Hepatocyte (in vitro differentiated cells): ENCODE results near the gene MAGI2. TPM values are rescaled to one million over a fixed set of nuclear protein-coding genes. Genes with fewer than 3 reads are reported as not detected.

ENCODE experiments used
- DNase-seq: peaks from one replicate; pipeline ENCODE4 v3.0.0-alpha.2; 2016; ENCODE audit warnings: low spot score
- H2AFZ ChIP-seq: fragments of 200-600 bp; sonication (generic); 2 replicates; pipeline ENCODE4 v1.6.0; 2016; ENCODE audit warnings: antibody characterized with exemption, mild to moderate bottlenecking
- H3K27ac ChIP-seq: fragments of 200-600 bp; sonication (generic); 2 replicates; pipeline ENCODE4 v1.5.1; 2016; ENCODE audit warnings: mild to moderate bottlenecking
- H3K27me3 ChIP-seq: fragments of 200-600 bp; sonication (generic); 2 replicates; pipeline ENCODE4 v1.6.1; 2016
- H3K36me3 ChIP-seq: fragments of 200-600 bp; sonication (generic); replicated peaks from 2 replicates; pipeline ENCODE4 v1.5.1; 2016; ENCODE audit warnings: low read depth; ENCODE audit not compliant: insufficient read depth
- H3K4me1 ChIP-seq: fragments of 200-600 bp; sonication (generic); 2 replicates; pipeline ENCODE4 v1.5.1; 2016; ENCODE audit warnings: mild to moderate bottlenecking, moderate library complexity; ENCODE audit not compliant: insufficient read depth
- H3K4me2 ChIP-seq: fragments of 200-600 bp; sonication (generic); 2 replicates; pipeline ENCODE4 v1.6.0; 2016
- H3K4me3 ChIP-seq: fragments of 200-600 bp; sonication (generic); 2 replicates; pipeline ENCODE4 v1.5.1; 2016; ENCODE audit warnings: mild to moderate bottlenecking
- H3K79me2 ChIP-seq: fragments of 200-600 bp; sonication (generic); 2 replicates; pipeline ENCODE4 v1.6.0; 2017; ENCODE audit warnings: mild to moderate bottlenecking
- H3K9me2 ChIP-seq: fragments of 200-600 bp; sonication (generic); replicated peaks from 2 replicates; pipeline ENCODE4 v1.6.0; 2017; ENCODE audit warnings: mild to moderate bottlenecking; ENCODE audit not compliant: insufficient read depth
- H3K9me3 ChIP-seq: fragments of 200-600 bp; sonication (generic); 2 replicates; pipeline ENCODE4 v1.5.1; 2016; ENCODE audit warnings: low read depth, mild to moderate bottlenecking
- H4K20me1 ChIP-seq: fragments of 200-600 bp; sonication (generic); 2 replicates; pipeline ENCODE4 v1.6.0; 2016; ENCODE audit warnings: mild to moderate bottlenecking; ENCODE audit not compliant: insufficient read depth, poor library complexity, severe bottlenecking
- EZH2 ChIP-seq: fragments of 200-600 bp; sonication (generic); IDR thresholded peaks from 2 replicates; pipeline ENCODE4 v1.6.1; 2016; ENCODE audit warnings: antibody characterized with exemption, mild to moderate bottlenecking, borderline replicate concordance
- EZH2phosphoT487 ChIP-seq: fragments of 200-600 bp; sonication (generic); IDR thresholded peaks from one replicate; pipeline ENCODE4 v1.6.1; 2018; ENCODE audit warnings: antibody characterized with exemption, mild to moderate bottlenecking, low read depth, moderate library complexity; ENCODE audit not compliant: unreplicated experiment, severe bottlenecking
- WGBS: methylation state at CpG from one replicate; pipeline ENCODE4 v1.1.6; 2016; ENCODE audit warnings: low lambda C conversion rate; ENCODE audit errors: missing lambda C conversion rate; 5-methylcytosine and 5-hydroxymethylcytosine counted together
- polyA plus RNA-seq: library from polyadenylated mRNA; unstranded; fragments of >200 nt; fragmentation: Nextera tagmentation; extraction: Ambion mirVana; gene quantifications from 2 replicates; pipeline ENCODE4 v1.2.1, GENCODE V29; 2016
- total RNA-seq: library from RNA; depleted of rRNA; stranded (reverse); fragments of >200 nt; gene quantifications from 2 replicates; pipeline ENCODE4 v1.2.3, GENCODE V29; 2014
- TF ChIP-seq, protein P1 (sequence below): fragments of 200-600 bp; sonication (generic); IDR thresholded peaks from 2 replicates; pipeline ENCODE4 v1.5.1; 2016; ENCODE audit warnings: antibody characterized with exemption, mild to moderate bottlenecking; ENCODE audit not compliant: poor library complexity

MAGI2 gene
- total and polyA plus RNA-seq, 2 experiments from 2014 or later = 3.1 to 6.7 TPM

DNA sequence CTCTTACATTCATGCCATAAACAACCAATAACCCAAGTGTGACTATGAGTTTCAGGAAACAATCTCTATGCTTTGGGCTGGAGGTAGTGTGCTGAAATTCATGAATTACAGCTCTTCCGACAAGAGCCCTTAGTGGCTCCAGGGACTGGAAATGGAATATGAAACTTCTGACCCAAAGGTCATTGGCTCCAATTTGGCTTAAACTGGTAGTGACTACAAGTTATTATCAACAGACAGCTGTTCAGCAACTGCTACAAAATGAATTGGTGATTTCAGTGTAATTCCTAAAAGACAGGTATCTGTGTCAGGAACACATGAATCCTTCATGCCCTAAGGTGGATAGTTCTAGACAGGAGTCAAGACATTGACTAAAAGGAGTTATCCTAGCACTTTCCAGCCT lies 909.5 kb downstream of the MAGI2 start:
- no peaks in the 10 kb centered on the region for H4K20me1 ChIP-seq
- H3K36me3 ChIP-seq = no peaks in the 10 kb centered on the region
- H3K9me2 ChIP-seq = no peaks in the 10 kb centered on the region
- no peak for DNase-seq
- H3K9me3 ChIP-seq = no peaks in the 10 kb centered on the region
- no peak for TF ChIP-seq EZH2
- TF ChIP-seq, protein P1, sequence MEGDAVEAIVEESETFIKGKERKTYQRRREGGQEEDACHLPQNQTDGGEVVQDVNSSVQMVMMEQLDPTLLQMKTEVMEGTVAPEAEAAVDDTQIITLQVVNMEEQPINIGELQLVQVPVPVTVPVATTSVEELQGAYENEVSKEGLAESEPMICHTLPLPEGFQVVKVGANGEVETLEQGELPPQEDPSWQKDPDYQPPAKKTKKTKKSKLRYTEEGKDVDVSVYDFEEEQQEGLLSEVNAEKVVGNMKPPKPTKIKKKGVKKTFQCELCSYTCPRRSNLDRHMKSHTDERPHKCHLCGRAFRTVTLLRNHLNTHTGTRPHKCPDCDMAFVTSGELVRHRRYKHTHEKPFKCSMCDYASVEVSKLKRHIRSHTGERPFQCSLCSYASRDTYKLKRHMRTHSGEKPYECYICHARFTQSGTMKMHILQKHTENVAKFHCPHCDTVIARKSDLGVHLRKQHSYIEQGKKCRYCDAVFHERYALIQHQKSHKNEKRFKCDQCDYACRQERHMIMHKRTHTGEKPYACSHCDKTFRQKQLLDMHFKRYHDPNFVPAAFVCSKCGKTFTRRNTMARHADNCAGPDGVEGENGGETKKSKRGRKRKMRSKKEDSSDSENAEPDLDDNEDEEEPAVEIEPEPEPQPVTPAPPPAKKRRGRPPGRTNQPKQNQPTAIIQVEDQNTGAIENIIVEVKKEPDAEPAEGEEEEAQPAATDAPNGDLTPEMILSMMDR = no peak
- no peak for TF ChIP-seq EZH2phosphoT487
- H3K27ac ChIP-seq = no peak overlapping the region
- H3K4me3 ChIP-seq = no peak overlapping the region
- no peak overlapping the region for H2AFZ ChIP-seq
- H3K4me2 ChIP-seq = no peak overlapping the region
- no peaks in the 10 kb centered on the region for H3K27me3 ChIP-seq
- 71% methylated on average over 1 of the region's 1 CpG for WGBS
- H3K79me2 ChIP-seq = no peaks in the 10 kb centered on the region
- H3K4me1 ChIP-seq = no peaks in the 10 kb centered on the region

DNA sequence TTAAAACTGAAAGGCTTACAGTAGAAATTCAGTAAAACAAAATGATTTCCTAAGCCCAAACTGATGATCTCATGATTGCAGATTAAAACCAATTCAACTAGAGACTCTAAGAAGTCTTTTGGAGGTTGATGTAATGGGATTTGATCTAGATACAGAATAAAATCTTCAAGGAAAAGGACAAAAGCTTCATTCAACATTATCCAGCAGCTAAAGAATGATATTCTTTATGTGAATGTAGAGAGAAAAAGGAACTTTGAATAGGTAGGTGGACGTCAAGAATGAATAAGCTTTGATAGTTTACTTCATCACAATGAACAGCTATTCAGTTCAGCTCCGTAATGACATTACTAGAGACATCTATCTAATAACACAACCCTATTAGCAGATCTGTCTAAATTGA lies 910.5 kb downstream of the MAGI2 start:
- 84% methylated on average over 2 of the region's 2 CpGs for WGBS

DNA sequence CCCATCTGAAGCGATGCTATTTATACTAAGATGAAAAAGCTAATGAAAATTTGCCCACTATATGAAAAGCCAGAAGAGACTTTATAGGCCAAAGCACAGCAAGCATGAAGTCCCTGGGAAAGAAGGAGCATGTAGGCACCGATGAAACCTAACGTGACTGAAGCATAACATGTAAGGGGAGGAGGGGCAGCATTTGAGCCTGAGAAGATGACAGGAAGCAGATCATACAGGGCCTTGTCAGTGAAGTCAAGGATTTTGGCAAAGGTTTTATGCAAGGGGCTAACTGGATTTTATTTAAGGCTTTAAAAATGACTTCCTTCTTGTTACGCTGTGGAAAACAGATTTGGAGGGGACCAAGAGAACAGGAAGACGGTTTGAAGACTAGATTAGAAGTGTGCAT lies 910.9 kb downstream of the MAGI2 start:
- Histone ChIP-seq H3K4me1 (no peaks in the 10 kb centered on the region), H3K36me3 (no peaks in the 10 kb centered on the region), H3K4me3 (no peak overlapping the region), H4K20me1 (no peaks in the 10 kb centered on the region), H3K9me3 (no peaks in the 10 kb centered on the region), H3K9me2 (no peaks in the 10 kb centered on the region), H3K4me2 (no peak overlapping the region), H3K27ac (no peak overlapping the region), H3K79me2 (no peaks in the 10 kb centered on the region), H2AFZ (no peak overlapping the region), H3K27me3 (no peaks in the 10 kb centered on the region)
- WGBS = 86% methylated on average over 5 of the region's 5 CpGs
- TF ChIP-seq EZH2phosphoT487 = no peak
- TF ChIP-seq, protein P1 = no peak
- TF ChIP-seq EZH2 = no peak
- DNase-seq = no peak

More for the DNA sequence above, 910.5 kb downstream of the MAGI2 start:
- Histone ChIP-seq H3K9me3 (no peaks in the 10 kb centered on the region), H3K4me2 (no peak overlapping the region), H2AFZ (no peak overlapping the region), H3K9me2 (no peaks in the 10 kb centered on the region), H4K20me1 (no peaks in the 10 kb centered on the region), H3K4me3 (no peak overlapping the region), H3K36me3 (no peaks in the 10 kb centered on the region), H3K27me3 (no peaks in the 10 kb centered on the region), H3K79me2 (no peaks in the 10 kb centered on the region), H3K27ac (no peak overlapping the region), H3K4me1 (no peaks in the 10 kb centered on the region)
- DNase-seq = no peak
- TF ChIP-seq EZH2 (no peak), EZH2phosphoT487 (no peak)
- TF ChIP-seq, protein P1 = no peak

DNA sequence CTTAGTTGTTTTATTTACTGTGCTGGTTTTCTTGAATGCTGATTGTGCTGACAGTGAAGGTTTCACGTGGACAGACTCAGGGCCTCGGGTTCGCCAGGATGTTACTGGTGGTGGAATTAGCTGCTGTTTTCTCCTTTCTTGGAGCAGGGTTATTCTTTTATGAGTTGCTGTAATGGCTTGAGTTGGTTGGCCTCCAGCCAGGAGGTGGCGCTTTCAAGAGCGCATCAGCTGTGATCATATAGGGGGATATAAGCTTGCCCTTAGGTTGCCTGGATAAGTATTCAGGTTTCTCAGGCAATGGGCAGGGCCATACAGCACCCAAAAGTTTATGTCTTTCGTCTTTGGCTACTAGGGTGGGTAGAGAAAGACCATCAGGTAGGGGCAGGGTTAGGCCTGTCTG lies 913.6 kb downstream of the MAGI2 start:
- Histone ChIP-seq H3K9me2 (no peaks in the 10 kb centered on the region), H3K27ac (no peak overlapping the region), H4K20me1 (no peaks in the 10 kb centered on the region), H3K4me3 (no peak overlapping the region), H2AFZ (no peak overlapping the region), H3K4me2 (no peak overlapping the region), H3K27me3 (no peaks in the 10 kb centered on the region), H3K36me3 (no peaks in the 10 kb centered on the region), H3K79me2 (no peaks in the 10 kb centered on the region), H3K4me1 (no peaks in the 10 kb centered on the region), H3K9me3 (no peaks in the 10 kb centered on the region)
- DNase-seq = no peak
- WGBS = 96% methylated on average over 6 of the region's 6 CpGs
- TF ChIP-seq, protein P1 = no peak
- TF ChIP-seq EZH2 (no peak), EZH2phosphoT487 (no peak)
